GF-D8 (cell line): Measurements from ENCODE around the gene VSX2.
A peak's percentile ranks its signal among the peaks of the same experiment; 100 is the strongest.
"Not testable (repeated sequence)": the region's sequence is repeated elsewhere in the genome, so short reads cannot be mapped to it uniquely, and the experiment has no call there.

Source experiments
- DNase-seq: peaks from one replicate; lab custom pipeline; 2025; lab: John Stamatoyannopoulos, UW

The VSX2 gene

GRCh38 chr14:74260525-74261233, 21.4 kb downstream of the VSX2 start:
- DNase-seq = no peak

DNA sequence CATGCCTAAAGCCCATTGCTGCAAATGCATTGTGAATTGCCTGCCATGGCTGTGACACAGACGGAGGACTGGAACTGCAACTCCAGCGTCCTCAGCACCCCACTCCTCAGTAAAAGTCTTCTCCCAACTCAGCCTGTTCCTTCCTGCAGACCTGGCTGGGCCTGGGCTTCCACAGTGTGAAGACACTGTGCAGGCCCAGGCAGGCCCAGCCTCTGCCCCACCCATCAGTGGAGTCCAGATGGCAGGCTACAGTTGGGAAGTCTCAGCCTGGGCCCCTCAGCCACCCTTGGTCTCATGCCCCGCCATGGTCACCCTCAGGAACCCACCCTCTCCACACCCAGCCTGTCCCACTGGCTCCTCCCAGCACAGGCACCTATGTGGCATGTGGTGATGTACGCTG, 22.0 kb downstream of the VSX2 start:
- DNase-seq = no peak

GRCh38 chr14:74262076-74262475, 22.8 kb downstream of the VSX2 start:
- DNase-seq = no peak

DNA sequence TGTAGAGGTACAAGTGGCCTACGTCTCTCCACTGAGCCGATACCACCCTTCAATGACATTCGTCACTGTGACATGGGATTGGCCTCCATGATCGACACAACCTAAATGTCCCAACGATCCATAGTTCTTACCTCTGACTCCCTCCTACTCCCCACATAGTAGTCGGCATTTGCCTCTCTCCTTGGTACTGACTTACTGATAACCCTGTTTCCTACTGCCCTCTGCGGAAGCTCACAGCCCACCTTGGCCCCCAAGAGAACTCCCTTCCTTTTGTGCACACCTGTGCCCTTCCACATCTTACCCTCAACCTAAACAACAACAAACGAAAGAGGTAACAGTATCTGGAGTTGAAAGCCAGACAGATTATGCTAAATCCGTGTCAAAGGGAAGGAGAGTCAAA, 23.9 kb downstream of the VSX2 start:
- DNase-seq = no peak

DNA sequence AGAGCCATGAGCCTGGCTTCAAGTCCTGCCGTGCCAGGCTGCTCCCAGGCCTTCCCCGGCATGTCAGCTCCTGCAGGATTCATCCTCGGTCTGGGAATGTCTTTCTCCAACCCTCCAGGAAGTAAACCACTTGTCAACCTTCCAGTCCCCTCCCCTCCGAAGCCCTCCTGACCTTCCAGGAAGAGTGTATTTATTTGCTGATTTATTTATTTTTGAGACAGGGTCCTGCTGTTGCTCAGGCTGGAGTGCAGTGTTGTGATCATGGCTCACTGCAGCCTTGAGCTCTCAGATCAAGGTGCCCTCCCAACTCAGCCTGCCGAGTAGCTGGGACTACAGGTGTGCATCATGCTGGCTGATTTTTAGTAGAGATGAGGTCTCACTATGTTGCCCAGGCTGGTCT, 24.7 kb downstream of the VSX2 start:
- DNase-seq = no peak

- DNase-seq = no peak
Measured at GRCh38 chr14:74265301-74265965, 26.2 kb downstream of the VSX2 start.

DNA sequence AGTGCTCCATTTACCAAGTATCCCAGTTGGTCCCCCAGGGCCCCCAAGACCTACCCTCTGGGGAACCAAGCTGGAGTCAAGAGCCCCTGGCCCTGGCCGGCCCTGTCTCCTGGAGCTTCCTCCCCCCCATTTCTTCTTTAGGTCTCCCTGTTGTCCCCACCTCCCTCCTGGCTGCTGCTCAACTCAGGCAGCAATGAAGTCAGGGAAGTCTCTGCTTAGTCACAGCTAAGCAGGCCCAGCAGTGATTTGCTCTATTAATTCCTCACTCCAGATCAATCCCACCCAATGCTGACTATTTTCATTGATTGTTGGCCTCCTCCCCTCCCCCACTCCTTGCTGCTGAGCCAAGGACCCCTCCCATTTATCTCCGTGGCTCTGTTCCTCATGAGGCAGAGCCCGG, 28.3 kb downstream of the VSX2 start:
- no peak for DNase-seq

DNA sequence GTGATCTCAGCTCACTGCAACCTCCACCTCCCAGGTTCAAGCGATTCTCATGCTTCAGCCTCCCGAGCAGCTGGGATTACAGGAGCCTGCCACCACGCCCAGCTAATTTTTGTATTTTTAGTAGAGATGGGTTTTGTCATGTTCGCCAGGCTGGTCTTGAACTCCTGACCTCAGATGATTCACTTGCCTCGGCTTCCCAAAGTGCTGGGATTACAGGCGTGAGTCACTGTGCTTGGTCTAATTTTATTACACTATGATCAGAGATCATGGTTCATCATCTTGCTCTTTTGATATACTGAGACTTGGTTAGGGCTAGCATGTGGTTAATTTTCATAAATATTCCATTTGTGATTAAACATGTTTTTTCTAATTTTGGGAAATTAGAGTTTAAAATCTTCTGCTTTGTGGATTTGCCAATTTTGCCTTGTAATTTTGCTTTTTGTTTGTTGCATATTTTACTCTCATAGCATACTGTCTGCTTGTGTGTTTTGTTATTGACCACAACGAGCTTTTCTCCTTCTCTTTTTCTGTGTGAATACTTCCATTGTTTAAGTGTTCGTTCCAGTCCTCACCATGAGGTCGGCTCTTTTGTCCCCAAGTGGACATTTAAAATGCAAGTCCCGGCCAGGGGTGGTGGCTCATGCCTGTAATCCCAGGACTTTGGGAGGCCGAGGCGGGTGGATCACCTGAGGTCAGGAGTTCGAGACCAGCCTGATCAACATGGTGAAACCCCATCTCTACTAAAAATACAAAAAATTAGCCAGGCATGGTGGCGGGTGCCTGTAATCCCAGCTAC, 31.3 kb downstream of the VSX2 start:
- not testable (repeated sequence) for DNase-seq

GRCh38 chr14:74271365-74271764, 32.1 kb downstream of the VSX2 start:
- no peak for DNase-seq

GRCh38 chr14:74275241-74275841, 36.1 kb downstream of the VSX2 start:
- no peak for DNase-seq

DNA sequence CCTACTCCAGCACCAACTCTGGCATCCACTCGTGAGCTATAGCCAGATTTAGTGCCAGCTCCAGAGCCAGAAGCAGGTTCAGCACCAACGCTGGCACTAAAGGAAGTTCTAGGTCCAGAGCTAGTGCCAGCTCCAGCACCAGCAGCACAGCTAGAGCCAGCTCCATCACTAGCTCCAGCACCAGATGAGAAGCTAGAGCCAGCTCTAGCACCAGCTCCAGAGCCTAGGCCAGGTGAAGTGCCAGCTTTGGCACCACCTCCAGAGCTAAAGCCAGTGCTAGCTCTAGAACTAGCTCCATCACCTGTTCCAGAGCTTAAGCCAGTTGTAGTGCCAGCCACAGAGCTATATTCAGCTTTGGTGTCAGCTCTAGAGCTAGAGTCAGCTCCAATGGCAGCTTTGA, 38.8 kb downstream of the VSX2 start:
- DNase-seq = no peak

DNA sequence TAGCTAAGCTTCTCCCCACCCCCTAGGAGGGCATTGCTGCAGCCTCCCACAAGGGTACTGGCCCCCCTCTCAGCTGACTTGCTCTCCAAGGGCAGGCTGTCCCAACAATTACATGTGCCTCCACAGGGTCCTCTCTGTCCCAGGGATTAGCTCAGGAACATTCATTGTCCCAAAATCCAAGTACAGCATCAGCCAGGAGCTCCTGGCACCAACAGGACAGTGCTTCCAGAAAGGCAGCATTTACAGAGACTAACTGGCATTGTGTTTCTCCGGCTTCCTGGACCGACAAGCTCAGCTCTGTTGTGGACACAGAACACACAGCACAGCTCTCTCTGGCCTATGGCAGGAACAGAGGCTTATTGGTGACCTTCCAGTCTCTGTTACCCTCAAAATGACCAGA, 41.8 kb downstream of the VSX2 start:
- no peak for DNase-seq

DNA sequence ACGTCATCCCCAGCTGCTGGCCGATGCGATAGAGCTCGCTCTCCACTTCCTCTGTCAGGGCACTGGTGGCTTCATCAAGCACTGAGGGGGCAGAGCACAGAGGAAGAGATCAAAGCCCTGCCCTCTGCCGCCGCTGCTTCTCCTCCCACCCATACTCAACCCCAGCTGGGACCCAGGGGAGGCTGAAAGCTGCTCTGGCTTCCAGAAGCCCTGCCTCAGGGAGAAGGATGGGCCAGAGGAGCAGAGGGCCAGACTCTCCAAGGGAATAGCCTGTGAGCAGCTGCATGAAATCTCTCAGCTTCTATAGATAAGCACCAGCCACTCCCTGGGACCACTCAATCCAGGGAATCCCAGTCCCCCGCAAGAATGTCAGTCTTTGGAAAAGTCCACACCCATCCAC, 47.5 kb downstream of the VSX2 start:
- no peak for DNase-seq

- DNase-seq = no peak
Measured at GRCh38 chr14:74289801-74290200, 50.6 kb downstream of the VSX2 start.

- DNase-seq = no peak
Measured at GRCh38 chr14:74290415-74290814, 51.2 kb downstream of the VSX2 start.

DNA sequence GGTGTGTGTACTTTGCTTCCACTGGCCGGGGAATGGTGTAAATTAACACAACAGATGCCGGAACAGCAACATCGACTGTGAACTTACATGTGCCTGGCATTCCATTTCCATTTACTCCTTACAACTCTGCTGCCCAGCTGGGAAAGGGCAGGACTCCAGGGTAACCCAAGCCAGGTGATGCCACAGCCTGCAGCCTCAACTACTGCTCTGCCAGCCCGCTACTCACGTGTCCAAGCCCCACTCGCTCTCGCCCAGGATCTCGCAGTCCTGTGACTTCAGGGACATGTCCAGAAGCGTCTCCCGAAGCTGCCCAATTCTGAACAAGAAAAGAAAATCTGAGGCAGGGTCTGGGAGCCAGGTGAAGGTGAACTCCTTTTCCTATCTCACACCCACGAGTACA, 52.8 kb downstream of the VSX2 start:
- DNase-seq = no peak

GRCh38 chr14:74293606-74294005, 54.4 kb downstream of the VSX2 start:
- no peak for DNase-seq

- DNase-seq = no peak
Measured at GRCh38 chr14:74296037-74296467, 56.8 kb downstream of the VSX2 start.

DNA sequence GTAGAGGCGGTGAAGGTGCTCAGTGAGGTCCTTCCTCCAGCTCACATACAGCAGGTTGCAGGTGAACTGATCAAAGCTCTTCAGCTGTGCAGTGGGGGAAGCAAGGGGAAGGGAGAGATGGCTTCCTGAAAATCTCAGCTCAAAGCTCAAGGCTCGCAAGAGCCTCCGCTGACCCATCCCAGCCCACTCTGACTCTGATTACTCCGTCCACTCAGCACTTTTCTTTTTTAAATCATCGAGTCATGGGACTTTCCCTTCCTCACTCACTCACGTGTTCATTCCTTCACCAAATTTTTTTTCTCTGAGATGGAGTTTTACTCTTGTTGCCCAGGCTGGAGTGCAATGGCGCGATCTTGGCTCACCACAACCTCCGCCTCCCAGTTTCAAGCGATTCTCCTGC, 58.7 kb downstream of the VSX2 start:
- DNase-seq = no peak

DNA sequence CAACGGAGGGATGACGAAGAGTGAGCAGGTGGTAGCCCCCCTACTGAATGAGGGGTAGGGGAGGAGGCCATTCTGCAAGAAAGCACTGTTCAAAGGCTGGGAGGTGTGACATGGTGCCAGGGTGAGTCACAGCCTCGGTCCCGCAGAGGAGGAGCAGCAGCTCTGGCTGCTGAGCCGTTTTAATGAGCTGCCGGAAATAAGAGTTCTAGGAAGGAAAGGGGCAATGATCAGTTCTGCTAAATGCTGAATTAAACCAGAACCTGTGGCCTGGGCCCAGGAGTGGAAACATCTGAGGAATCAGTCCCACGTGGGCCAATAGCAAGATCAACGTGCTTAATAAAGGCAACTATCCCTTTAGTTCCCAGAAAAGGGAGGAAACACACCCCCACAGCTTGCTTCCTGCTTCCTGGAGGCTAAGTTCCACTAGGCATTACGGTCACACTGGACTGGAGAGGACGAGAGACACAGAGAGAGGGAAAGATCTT, 59.9 kb downstream of the VSX2 start:
- peak; percentile 7 for DNase-seq

DNA sequence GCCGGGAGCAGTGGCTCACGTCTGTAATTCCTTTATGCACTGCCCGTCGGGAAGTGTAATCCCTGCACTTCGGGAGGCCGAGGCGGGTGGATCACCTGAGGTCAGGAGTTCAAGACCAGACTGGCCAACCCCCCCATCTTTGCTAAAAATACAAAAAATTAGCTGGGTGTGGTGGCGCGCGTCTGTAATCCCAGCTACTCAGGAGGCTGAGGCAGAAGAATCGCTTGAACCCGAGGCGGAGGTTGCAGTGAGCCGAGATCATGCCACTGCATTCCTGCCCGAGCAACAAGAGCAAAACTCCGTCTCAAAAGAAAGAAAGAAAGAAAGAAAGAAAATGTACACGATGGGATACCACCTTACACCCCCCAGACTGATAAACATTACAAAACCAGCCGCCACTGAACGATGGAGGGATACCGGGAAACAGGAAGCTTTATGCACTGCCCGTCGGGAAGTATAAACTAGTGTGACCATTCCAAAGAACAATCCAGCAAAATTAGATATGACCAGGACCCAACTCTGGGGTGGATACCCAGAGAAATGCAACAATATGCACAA, 62.4 kb downstream of the VSX2 start:
- DNase-seq = no peak

- peak; percentile 18 for DNase-seq
Measured at GRCh38 chr14:74302152-74302628, 62.9 kb downstream of the VSX2 start.
